ENCODE data around the gene PPARD. TPM values are rescaled to one million over a fixed set of nuclear protein-coding genes. Genes with fewer than 3 reads are reported as not detected.

Gene PPARD
- total RNA-seq, 2 donors from 2014 or later = 21.2 to 24.1 TPM

DNA sequence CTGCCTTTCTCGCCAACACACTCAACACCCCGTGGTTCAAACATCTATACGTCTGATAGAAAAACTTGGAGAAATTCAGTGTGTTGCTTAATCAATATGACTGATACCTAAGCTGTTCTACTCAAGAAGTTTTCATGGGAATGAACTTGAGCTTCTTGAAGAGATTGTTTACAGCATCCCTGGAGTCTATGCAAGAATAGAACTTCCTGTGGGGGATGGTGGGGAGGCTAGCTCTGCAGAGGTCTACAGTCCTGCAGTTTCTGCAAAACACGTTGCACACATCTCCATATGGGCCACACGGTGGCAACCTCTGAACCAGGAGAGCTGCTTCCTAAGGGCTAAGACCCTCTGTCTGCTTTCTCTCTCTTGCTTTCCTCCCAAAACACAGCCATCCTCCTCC is 77.1 kb downstream of the PPARD start:
- no peak for DNase-seq (ENCODE audit: low spot score)
- 72% methylated on average over 5 of the region's 5 CpGs for WGBS
- TF ChIP-seq POLR2A (IDR thresholded peaks at IDR 0.05) = no peak
- TF ChIP-seq POLR2AphosphoS5 (IDR thresholded peaks at IDR 0.05) = no peak
- TF ChIP-seq CTCF (IDR thresholded peaks at IDR 0.05) = no peak
- Histone ChIP-seq H3K4me1 (replicated peaks) (peaks cover 5% of the 10 kb centered on the region), H3K4me3 (no peak overlapping the region), H3K27ac (no peak overlapping the region), H3K36me3 (peaks cover 0 to 9% of the 10 kb centered on the region in 2 donors), H3K9me3 (no peaks in the 10 kb centered on the region), H3K27me3 (replicated peaks; ENCODE audit: insufficient read depth) (no peaks in the 10 kb centered on the region)
- intact Hi-C loops (cut with DNase I) = no loop called here

GRCh38 chr6:35419961-35420360 is 77.6 kb downstream of the PPARD start:
- H3K36me3 ChIP-seq = peaks cover 0 to 12% of the 10 kb centered on the region in 2 donors
- no peaks in the 10 kb centered on the region for H3K27me3 ChIP-seq (replicated peaks; ENCODE audit: insufficient read depth)
- WGBS = 94% methylated on average over 12 of the region's 14 CpGs
- no peak overlapping the region for H3K27ac ChIP-seq
- DNase-seq (ENCODE audit: low spot score) = no peak
- TF ChIP-seq POLR2AphosphoS5 (IDR thresholded peaks at IDR 0.05) (no peak), CTCF (IDR thresholded peaks at IDR 0.05) (no peak), POLR2A (IDR thresholded peaks at IDR 0.05) (no peak)
- intact Hi-C loops (cut with DNase I) = no loop called here
- no peak overlapping the region for H3K4me3 ChIP-seq
- no peaks in the 10 kb centered on the region for H3K9me3 ChIP-seq
- peaks cover 1% of the 10 kb centered on the region for H3K4me1 ChIP-seq (replicated peaks)

DNA sequence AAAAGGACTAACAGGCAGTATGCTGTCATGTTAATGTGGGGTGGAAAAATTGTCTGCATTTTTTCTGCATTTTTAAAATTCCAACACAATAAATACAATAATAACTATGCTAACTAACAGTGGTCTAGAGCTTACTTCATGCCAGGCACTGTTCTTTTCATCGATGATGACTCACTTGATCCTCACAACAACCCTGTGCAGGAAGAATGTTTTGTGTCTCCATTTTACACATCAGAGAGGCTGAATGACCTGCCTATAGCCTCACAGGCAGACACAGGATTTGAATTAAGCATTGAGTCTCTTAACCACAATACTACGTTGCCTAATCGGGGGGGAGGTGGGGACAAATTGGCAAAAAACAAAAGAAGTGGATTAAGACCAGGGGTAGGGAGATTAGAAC is 82.9 kb downstream of the PPARD start:
- no peaks in the 10 kb centered on the region for H3K9me3 ChIP-seq
- no peak for DNase-seq (ENCODE audit: low spot score)
- H3K36me3 ChIP-seq = peaks cover 0 to 12% of the 10 kb centered on the region in 2 donors
- intact Hi-C loops (cut with DNase I) = no loop called here
- H3K27me3 ChIP-seq (replicated peaks; ENCODE audit: insufficient read depth) = no peaks in the 10 kb centered on the region
- H3K4me3 ChIP-seq = no peak overlapping the region
- TF ChIP-seq CTCF (IDR thresholded peaks at IDR 0.05) = no peak
- no peak for TF ChIP-seq POLR2A (IDR thresholded peaks at IDR 0.05)
- TF ChIP-seq POLR2AphosphoS5 (IDR thresholded peaks at IDR 0.05) = no peak
- 77% methylated on average over 3 of the region's 3 CpGs for WGBS
- no peaks in the 10 kb centered on the region for H3K4me1 ChIP-seq (replicated peaks)
- no peak overlapping the region for H3K27ac ChIP-seq

GRCh38 chr6:35426074-35426473 is 83.7 kb downstream of the PPARD start:
- Histone ChIP-seq H3K27me3 (replicated peaks; ENCODE audit: insufficient read depth) (no peaks in the 10 kb centered on the region), H3K4me1 (replicated peaks) (no peaks in the 10 kb centered on the region), H3K27ac (no peak overlapping the region), H3K36me3 (peaks cover 0 to 12% of the 10 kb centered on the region in 2 donors), H3K9me3 (no peaks in the 10 kb centered on the region), H3K4me3 (no peak overlapping the region)
- TF ChIP-seq CTCF (IDR thresholded peaks at IDR 0.05) (no peak), POLR2AphosphoS5 (IDR thresholded peaks at IDR 0.05) (no peak), POLR2A (IDR thresholded peaks at IDR 0.05) (no peak)
- intact Hi-C loops (cut with DNase I) = no loop called here
- 81% methylated on average over 8 of the region's 8 CpGs for WGBS
- no peak for DNase-seq (ENCODE audit: low spot score)

- H3K9me3 ChIP-seq = no peaks in the 10 kb centered on the region
- H3K4me3 ChIP-seq = no peak overlapping the region
- H3K36me3 ChIP-seq = peaks cover 0 to 5% of the 10 kb centered on the region in 2 donors
- H3K4me1 ChIP-seq (replicated peaks) = no peaks in the 10 kb centered on the region
- TF ChIP-seq CTCF (IDR thresholded peaks at IDR 0.05) (no peak), POLR2A (IDR thresholded peaks at IDR 0.05) (no peak), POLR2AphosphoS5 (IDR thresholded peaks at IDR 0.05) (no peak)
- DNase-seq (ENCODE audit: low spot score) = no peak
- WGBS = 78% methylated on average over 3 of the region's 5 CpGs
- H3K27ac ChIP-seq = no peak overlapping the region
- intact Hi-C loops (cut with DNase I) = no loop called here
- no peaks in the 10 kb centered on the region for H3K27me3 ChIP-seq (replicated peaks; ENCODE audit: insufficient read depth)
These were observed 85.1 kb downstream of the PPARD start for GRCh38 chr6:35427435-35427834.
